PC-9 (cell line): ENCODE measurements around the gene CDPF1. TPM values are rescaled to one million over a fixed set of nuclear protein-coding genes. Genes with fewer than 3 reads are reported as not detected.

ENCODE experiments used
- BruUV-seq: library from RNA; stranded (reverse); fragments of 400-500 nt; replicated peaks from 2 replicates; lab custom pipeline; 2021; lab: Mats Ljungman, UMichigan
- CTCF ChIA-PET: fragments of 300-600 bp; sonication (Branson Sonifier 250); formaldehyde crosslinking; loops from one replicate; lab custom pipeline; 2022; ENCODE audit warnings: antibody characterized with exemption; lab: Charles Lee
- POLR2A ChIA-PET: fragments of 300-600 bp; sonication (Branson Sonifier 250); formaldehyde crosslinking; loops from one replicate; lab custom pipeline; 2022; ENCODE audit warnings: antibody characterized with exemption; ENCODE audit not compliant: unreplicated experiment; lab: Charles Lee
- DNase-seq, 2 experiments: peaks; one replicate each; pipeline versions ENCODE4 v3.0.0 to v3.0.0-alpha.2; 2015 to 2022; ENCODE audit warnings: mixed read lengths in 1 of 2
- H2AFZ ChIP-seq: fragments of 200-600 bp; sonication (generic); 2 replicates; pipeline ENCODE4 v1.8.1; 2017; ENCODE audit warnings: antibody characterized with exemption
- H3F3A ChIP-seq: fragments of 200-600 bp; sonication (generic); 2 replicates; pipeline ENCODE4 v1.8.1; 2017; ENCODE audit warnings: antibody characterized with exemption, mild to moderate bottlenecking, low read depth; ENCODE audit not compliant: insufficient read depth
- H3K27ac ChIP-seq: fragments of 200-600 bp; sonication (generic); 2 replicates; pipeline ENCODE4 v1.6.1; 2016; ENCODE audit warnings: mixed run types
- H3K27me3 ChIP-seq: fragments of 200-600 bp; sonication (generic); 2 replicates; pipeline ENCODE4 v1.6.1; 2016; ENCODE audit warnings: low read depth, mixed run types; ENCODE audit not compliant: insufficient read depth
- H3K36me3 ChIP-seq: fragments of 200-600 bp; sonication (generic); 2 replicates; pipeline ENCODE4 v1.6.1; 2016; ENCODE audit warnings: low read depth, mixed run types
- H3K4me1 ChIP-seq: fragments of 200-600 bp; sonication (generic); replicated peaks from 2 replicates; pipeline ENCODE4 v1.6.1; 2016; ENCODE audit warnings: mixed run types; ENCODE audit not compliant: insufficient read depth
- H3K4me2 ChIP-seq: fragments of 200-600 bp; sonication (generic); 2 replicates; pipeline ENCODE4 v1.6.1; 2017; ENCODE audit warnings: mixed run types
- H3K4me3 ChIP-seq: fragments of 200-600 bp; sonication (generic); 2 replicates; pipeline ENCODE4 v1.6.1; 2016; ENCODE audit warnings: mixed run types
- H3K79me2 ChIP-seq: fragments of 200-600 bp; sonication (generic); 2 replicates; pipeline ENCODE4 v1.6.1; 2017; ENCODE audit warnings: low read depth, mixed run types
- H3K9me2 ChIP-seq: fragments of 200-600 bp; sonication (generic); 2 replicates; pipeline ENCODE4 v1.8.1; 2017; ENCODE audit warnings: mild to moderate bottlenecking; ENCODE audit not compliant: insufficient read depth
- H3K9me3 ChIP-seq: fragments of 200-600 bp; sonication (generic); 2 replicates; pipeline ENCODE4 v1.8.1; 2016; ENCODE audit warnings: low read depth; ENCODE audit not compliant: insufficient read depth
- H4K20me1 ChIP-seq: fragments of 200-600 bp; sonication (generic); 2 replicates; pipeline ENCODE4 v1.8.1; 2017; ENCODE audit not compliant: insufficient read depth
- EZH2 ChIP-seq: fragments of 200-600 bp; sonication (generic); IDR thresholded peaks from 2 replicates; pipeline ENCODE4 v1.8.0; 2017; ENCODE audit warnings: antibody characterized with exemption, low read depth
- intact Hi-C: fragments of 100-400 bp; cut with micrococcal nuclease; formaldehyde crosslinking; loops from one replicate; pipeline ENCODE4 v1.10.0; 2022; ENCODE audit not compliant: unreplicated experiment
- total RNA-seq: library from RNA; stranded (reverse); gene quantifications from 2 replicates; pipeline ENCODE4 v1.2.3, GENCODE V29; 2021
- TF ChIP-seq, protein P1 (sequence below): fragments of 200-600 bp; sonication (generic); conservative IDR thresholded peaks from 2 replicates; pipeline ENCODE4 v1.6.1; 2017; ENCODE audit warnings: mixed run types, antibody characterized with exemption, mild to moderate bottlenecking, moderate library complexity

The CDPF1 gene
- total RNA-seq, 1 experiment from 2014 or later, result 16.0 TPM

DNA sequence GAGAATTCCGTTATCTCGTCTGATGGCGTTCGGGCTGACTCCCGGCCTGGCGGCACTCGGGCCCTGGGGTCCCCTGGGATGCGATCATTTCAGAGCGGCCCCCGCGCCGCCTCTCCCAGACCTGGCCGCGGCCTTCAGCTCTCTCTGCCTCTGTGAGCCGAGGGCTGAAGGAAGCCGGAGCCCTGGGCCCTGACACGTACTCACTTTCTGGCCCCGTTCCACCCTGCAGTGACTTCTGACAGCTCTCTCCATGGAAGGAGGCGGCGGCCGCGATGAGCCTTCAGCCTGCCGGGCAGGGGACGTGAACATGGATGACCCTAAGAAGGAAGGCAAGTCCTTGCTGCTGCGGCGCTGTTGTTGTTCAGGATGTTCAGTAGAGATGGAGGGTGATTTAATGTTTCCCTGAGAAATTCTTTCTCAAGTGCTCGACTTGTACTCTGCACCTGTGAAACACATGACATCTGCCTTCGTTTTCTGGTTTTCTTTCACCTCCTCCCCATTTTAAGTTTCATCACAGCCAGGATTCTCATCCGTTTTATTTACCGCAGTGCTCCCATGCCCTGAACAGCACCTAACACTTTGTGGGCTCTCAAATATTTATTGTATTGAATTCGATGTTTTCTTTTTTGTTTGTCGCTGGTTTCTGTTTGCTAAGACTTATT, 47.2 kb upstream of the CDPF1 start:
- no peaks in the 10 kb centered on the region for H4K20me1 ChIP-seq
- H3K4me3 ChIP-seq, result peak overlapping the region; percentile 73
- H3K79me2 ChIP-seq, result peaks cover 47% of the 10 kb centered on the region
- H3K9me3 ChIP-seq, result no peaks in the 10 kb centered on the region
- H2AFZ ChIP-seq, result peak overlapping the region; percentile 83
- intact Hi-C loops, result loop anchor here (2.0 kb wide), 1 partner anchor 146 kb away; the partner anchor contains the start of gene PPARA
- POLR2A ChIA-PET, result no interaction called here
- no peaks in the 10 kb centered on the region for H3K27me3 ChIP-seq
- H3K27ac ChIP-seq, result no peak overlapping the region
- TF ChIP-seq EZH2, result no peak
- TF ChIP-seq, protein P1, sequence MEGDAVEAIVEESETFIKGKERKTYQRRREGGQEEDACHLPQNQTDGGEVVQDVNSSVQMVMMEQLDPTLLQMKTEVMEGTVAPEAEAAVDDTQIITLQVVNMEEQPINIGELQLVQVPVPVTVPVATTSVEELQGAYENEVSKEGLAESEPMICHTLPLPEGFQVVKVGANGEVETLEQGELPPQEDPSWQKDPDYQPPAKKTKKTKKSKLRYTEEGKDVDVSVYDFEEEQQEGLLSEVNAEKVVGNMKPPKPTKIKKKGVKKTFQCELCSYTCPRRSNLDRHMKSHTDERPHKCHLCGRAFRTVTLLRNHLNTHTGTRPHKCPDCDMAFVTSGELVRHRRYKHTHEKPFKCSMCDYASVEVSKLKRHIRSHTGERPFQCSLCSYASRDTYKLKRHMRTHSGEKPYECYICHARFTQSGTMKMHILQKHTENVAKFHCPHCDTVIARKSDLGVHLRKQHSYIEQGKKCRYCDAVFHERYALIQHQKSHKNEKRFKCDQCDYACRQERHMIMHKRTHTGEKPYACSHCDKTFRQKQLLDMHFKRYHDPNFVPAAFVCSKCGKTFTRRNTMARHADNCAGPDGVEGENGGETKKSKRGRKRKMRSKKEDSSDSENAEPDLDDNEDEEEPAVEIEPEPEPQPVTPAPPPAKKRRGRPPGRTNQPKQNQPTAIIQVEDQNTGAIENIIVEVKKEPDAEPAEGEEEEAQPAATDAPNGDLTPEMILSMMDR, result no peak
- peaks cover 18% of the 10 kb centered on the region for H3K36me3 ChIP-seq
- peaks cover 10% of the 10 kb centered on the region for H3F3A ChIP-seq
- peak overlapping the region; percentile 97 for H3K4me2 ChIP-seq
- peaks cover 20% of the 10 kb centered on the region for H3K4me1 ChIP-seq
- CTCF ChIA-PET, result interaction anchor here (1.2 kb wide), 1 partner anchor 291 kb away, joined by 5 read pairs; no protein-coding TSS in a partner anchor
- BruUV-seq, result TSS peak; percentile 69
- peak in 1 of 2 experiments; percentile 24 for DNase-seq
- H3K9me2 ChIP-seq, result no peaks in the 10 kb centered on the region

DNA sequence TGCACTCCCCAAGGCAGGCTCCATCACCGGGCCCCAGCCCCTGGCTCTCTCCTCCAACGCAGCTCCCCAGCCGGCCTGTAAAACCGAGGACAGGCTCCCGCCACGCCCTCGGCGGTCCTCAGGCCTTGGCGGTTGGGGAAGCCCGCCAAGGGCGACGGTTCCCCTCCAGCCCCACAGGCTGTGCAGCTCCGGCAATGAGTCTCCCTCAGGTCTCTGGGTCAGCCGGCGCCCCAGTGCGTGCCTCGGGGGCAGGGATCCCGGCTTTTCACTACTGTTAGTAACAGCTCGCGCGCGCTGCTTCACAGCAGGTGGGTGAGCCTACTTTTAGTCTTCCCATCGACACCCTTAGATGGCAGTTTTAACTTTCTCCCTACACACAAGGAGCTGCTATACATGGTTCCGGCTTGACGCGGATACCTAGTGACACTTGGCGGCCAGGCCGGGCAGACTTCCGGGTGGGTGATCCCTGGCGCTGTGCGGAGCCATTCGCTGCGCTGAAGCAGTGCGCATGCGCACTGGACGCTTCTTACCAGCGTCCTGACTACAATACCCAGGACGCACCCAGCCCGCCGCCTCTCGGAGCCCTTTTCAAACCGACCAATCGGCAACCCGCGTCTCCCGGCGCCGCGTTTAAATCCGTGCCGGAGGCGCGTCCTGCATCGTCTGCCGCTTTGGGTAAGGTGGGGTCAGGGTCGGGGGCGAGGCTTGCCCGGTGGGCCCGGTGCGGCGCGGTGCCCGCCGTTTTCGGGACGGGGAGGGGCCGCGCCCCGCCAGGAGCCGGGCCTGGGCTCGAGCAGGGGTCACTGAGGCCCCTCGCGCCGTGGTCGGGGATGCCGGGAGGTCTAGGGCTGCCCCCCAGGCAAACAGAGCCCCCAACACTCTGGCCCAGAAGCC, 46.4 kb upstream of the CDPF1 start, which contains the start of gene GTSE1:
Gene GTSE1, plus strand, starts transcription at position 614 of the 894 bp plus-strand sequence. CDS start 531 bp downstream, outside the sequence.
- H3K4me2 ChIP-seq, result peak within 1 kb of the TSS; percentile 97
- H2AFZ ChIP-seq, result peak within 1 kb of the TSS; percentile 90
- H3K4me3 ChIP-seq, result peak within 1 kb of the TSS; percentile 73
- ChIA-PET POLR2A (interaction anchor here (0.5 to 0.6 kb wide), 2 partner anchors 27 to 458 kb away, joined by 3 to 5 read pairs; no protein-coding TSS in a partner anchor), CTCF (interaction anchor here (0.6 to 1.2 kb wide), 3 partner anchors 245 to 370 kb away, joined by 3 to 5 read pairs (median 4); no protein-coding TSS in a partner anchor)
- H3K36me3 ChIP-seq, result peaks cover 18% of the 10 kb centered on the region
- no peaks in the 10 kb centered on the region for H3K9me3 ChIP-seq
- DNase-seq, result peak; percentile 94 to 96
- H3K9me2 ChIP-seq, result no peaks in the 10 kb centered on the region
- TF ChIP-seq, protein P1, result no peak
- no peak for TF ChIP-seq EZH2
- peaks cover 40% of the 10 kb centered on the region for H3K79me2 ChIP-seq
- intact Hi-C loops, result loop anchor here (1.0 to 2.0 kb wide), 2 partner anchors 146 to 170 kb away; partner anchors contain the start of gene PPARA
- H3K27me3 ChIP-seq, result no peaks in the 10 kb centered on the region
- peak within 1 kb of the TSS; percentile 52 for H3K27ac ChIP-seq
- H3K4me1 ChIP-seq, result peaks cover 20% of the 10 kb centered on the region
- peaks cover 8% of the 10 kb centered on the region for H3F3A ChIP-seq
- H4K20me1 ChIP-seq, result no peaks in the 10 kb centered on the region
- BruUV-seq, result TSS peak; percentile 82
